HG03095 (cell line): ENCODE data around the gene ABHD1.
"Not testable (repeated sequence)": the region's sequence is repeated elsewhere in the genome, so short reads cannot be mapped to it uniquely, and the experiment has no call there.

Experiments
- ATAC-seq: cut with Tn5 transposase; IDR thresholded peaks from one replicate; pipeline ENCODE4 v1.9.1; 2021; ENCODE audit warnings: moderate library complexity; ENCODE audit not compliant: unreplicated experiment

ABHD1 gene

GRCh38 chr2:27123302-27124150 lies at the start of gene ABHD1:
ABHD1 (plus strand) TSS chr2:27123815; CDS start chr2:27123949, 134 bp downstream.
- ATAC-seq: no peak

GRCh38 chr2:27074738-27075565 lies 48.7 kb upstream of the ABHD1 start:
- ATAC-seq: no peak

GRCh38 chr2:27075566-27075871 lies 48.1 kb upstream of the ABHD1 start:
- not testable (repeated sequence) for ATAC-seq

- ATAC-seq: no peak
Observed at GRCh38 chr2:27076323-27076722, 47.3 kb upstream of the ABHD1 start.

- ATAC-seq: no peak
Observed at GRCh38 chr2:27077231-27077630, 46.4 kb upstream of the ABHD1 start.

- ATAC-seq: no peak
Observed at GRCh38 chr2:27078267-27079194, 45.1 kb upstream of the ABHD1 start, which contains the start of gene EMILIN1. EMILIN1 (plus strand) TSS chr2:27078615; CDS start chr2:27079066, 451 bp downstream.

GRCh38 chr2:27079233-27080139 lies 44.1 kb upstream of the ABHD1 start:
- no peak for ATAC-seq

- ATAC-seq: no peak
Observed at GRCh38 chr2:27080140-27080469, 43.5 kb upstream of the ABHD1 start.

- no peak for ATAC-seq
Observed at GRCh38 chr2:27080603-27080936, 43.0 kb upstream of the ABHD1 start.

GRCh38 chr2:27081984-27082772 lies 41.4 kb upstream of the ABHD1 start:
- ATAC-seq: no peak

GRCh38 chr2:27082773-27083409 lies 40.7 kb upstream of the ABHD1 start:
- ATAC-seq: no peak

GRCh38 chr2:27083410-27084296 lies 40.0 kb upstream of the ABHD1 start:
- ATAC-seq: no peak

- no peak for ATAC-seq
Observed at GRCh38 chr2:27084297-27085061, 39.1 kb upstream of the ABHD1 start.

- no peak for ATAC-seq
Observed at GRCh38 chr2:27085062-27085672, 38.4 kb upstream of the ABHD1 start.

GRCh38 chr2:27085673-27086089 lies 37.9 kb upstream of the ABHD1 start:
- ATAC-seq: no peak

GRCh38 chr2:27086090-27086723 lies 37.4 kb upstream of the ABHD1 start:
- peak; percentile 78 for ATAC-seq
